BE2C (cell line): ENCODE measurements around the gene SGPL1.

ENCODE experiments used
- DNase-seq: peaks from one replicate; pipeline ENCODE4 v3.0.0-alpha.2; 2020
- H3K27me3 ChIP-seq: fragments of 250-450 bp; sonication (Bioruptor Pico); 2 replicates; pipeline ENCODE4 v1.5.1; 2020; ENCODE audit warnings: mild to moderate bottlenecking
- H3K36me3 ChIP-seq: fragments of 250-450 bp; sonication (Bioruptor Pico); 2 replicates; pipeline ENCODE4 v1.5.1; 2020; ENCODE audit warnings: mild to moderate bottlenecking
- H3K4me1 ChIP-seq: fragments of 250-450 bp; sonication (Bioruptor Pico); 2 replicates; pipeline ENCODE4 v1.5.1; 2020
- H3K4me3 ChIP-seq: 2 replicates; pipeline ENCODE4 v1.5.1; 2011; ENCODE audit warnings: low read depth, low read length
- H3K9me3 ChIP-seq: fragments of 250-450 bp; sonication (Bioruptor Pico); 2 replicates; pipeline ENCODE4 v1.5.1; 2020
- TF ChIP-seq, protein P1 (sequence below): IDR thresholded peaks from 2 replicates; pipeline ENCODE4 v1.5.1; 2012; ENCODE audit warnings: mild to moderate bottlenecking, low read depth, low read length

Gene SGPL1

DNA sequence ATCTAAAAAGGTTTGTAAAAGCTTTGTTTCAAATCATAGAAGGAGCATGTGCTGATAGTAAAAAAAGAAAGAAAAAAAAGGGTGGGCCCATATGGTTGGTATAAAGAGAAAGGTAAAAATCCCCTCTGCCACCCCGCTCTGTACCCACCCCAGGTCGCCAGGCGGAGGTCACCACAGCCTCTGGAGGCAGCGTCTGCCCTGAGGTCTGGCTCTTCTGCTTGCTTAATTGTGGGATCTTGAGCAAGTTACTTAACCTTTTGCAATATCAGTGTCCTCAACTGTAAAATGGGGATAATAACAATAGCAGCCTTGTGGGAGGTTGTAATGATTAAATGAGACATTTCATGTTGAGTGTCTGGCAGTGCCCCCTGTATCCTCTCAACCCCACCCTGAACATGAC, 83.3 kb downstream of the SGPL1 start:
- Histone ChIP-seq H3K27me3 (no peaks in the 10 kb centered on the region), H3K4me3 (no peak overlapping the region), H3K4me1 (peaks cover 6% of the 10 kb centered on the region), H3K36me3 (no peaks in the 10 kb centered on the region), H3K9me3 (no peaks in the 10 kb centered on the region)
- TF ChIP-seq, protein P1, sequence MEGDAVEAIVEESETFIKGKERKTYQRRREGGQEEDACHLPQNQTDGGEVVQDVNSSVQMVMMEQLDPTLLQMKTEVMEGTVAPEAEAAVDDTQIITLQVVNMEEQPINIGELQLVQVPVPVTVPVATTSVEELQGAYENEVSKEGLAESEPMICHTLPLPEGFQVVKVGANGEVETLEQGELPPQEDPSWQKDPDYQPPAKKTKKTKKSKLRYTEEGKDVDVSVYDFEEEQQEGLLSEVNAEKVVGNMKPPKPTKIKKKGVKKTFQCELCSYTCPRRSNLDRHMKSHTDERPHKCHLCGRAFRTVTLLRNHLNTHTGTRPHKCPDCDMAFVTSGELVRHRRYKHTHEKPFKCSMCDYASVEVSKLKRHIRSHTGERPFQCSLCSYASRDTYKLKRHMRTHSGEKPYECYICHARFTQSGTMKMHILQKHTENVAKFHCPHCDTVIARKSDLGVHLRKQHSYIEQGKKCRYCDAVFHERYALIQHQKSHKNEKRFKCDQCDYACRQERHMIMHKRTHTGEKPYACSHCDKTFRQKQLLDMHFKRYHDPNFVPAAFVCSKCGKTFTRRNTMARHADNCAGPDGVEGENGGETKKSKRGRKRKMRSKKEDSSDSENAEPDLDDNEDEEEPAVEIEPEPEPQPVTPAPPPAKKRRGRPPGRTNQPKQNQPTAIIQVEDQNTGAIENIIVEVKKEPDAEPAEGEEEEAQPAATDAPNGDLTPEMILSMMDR, result no peak
- no peak for DNase-seq

DNA sequence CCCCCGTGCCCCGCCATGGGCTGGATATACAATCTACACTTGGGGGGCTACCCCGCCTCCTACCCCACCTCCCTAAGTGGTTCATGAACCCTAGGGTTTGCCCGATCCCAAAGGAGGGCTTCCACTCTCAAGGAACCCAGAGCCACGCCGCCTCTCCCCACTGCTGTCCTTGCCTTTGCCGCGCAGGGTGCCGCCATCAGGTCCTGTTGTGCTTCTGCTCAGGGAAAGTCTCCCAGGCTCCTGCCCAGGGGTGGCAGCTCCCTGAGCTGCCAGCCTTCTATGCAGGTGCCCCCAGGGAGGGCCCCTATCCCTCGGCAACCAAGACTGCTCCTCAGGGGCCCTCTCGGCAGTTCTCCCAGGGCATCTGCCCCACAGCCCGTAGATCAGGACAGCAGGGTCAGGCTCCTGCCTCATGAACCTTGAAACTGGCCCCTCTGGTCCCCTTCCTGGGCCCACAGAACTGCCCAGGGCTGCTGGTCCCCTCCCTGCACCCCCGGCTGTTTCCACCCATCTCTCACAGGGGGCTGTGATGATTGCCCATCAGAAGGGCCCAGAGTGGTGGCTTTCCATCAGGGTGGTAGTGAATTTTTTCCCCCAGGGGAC, 85.6 kb downstream of the SGPL1 start:
- Histone ChIP-seq H3K4me1 (peaks cover 6% of the 10 kb centered on the region), H3K27me3 (no peaks in the 10 kb centered on the region), H3K36me3 (no peaks in the 10 kb centered on the region), H3K4me3 (no peak overlapping the region), H3K9me3 (no peaks in the 10 kb centered on the region)
- TF ChIP-seq, protein P1, result no peak
- DNase-seq, result no peak

DNA sequence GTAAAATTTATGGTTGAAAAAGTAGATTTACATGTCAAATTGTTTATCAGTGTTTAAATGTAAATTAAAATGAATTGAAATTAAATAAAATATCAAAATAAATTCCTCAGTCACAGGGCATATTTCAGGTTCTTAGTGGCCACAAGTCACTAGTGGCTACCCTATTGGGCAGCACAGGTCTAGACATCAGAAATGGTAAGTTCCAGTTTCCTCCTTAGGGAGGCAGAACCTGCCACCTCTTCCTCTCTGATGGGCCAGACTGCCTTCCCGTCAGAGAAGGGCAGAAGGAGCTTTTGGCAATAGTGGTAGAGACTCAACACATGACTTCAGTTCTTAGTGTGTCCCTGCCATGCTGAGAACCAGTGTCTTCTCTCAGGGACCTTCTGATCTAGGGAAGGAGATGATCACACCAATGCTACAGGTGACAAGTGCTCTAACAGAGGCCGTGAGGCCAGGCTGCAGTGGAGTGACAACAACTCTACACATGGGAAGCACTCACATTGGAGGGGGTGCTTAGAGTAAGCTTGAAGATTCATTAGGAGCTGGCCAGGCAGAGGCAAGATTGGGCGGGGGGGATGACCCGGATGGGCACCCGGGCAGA, 87.0 kb downstream of the SGPL1 start:
- peaks cover 9% of the 10 kb centered on the region for H3K4me1 ChIP-seq
- H3K9me3 ChIP-seq, result no peaks in the 10 kb centered on the region
- no peaks in the 10 kb centered on the region for H3K36me3 ChIP-seq
- TF ChIP-seq, protein P1, result peak; percentile 26; the same call in 1 of the 2 replicates
- peak; percentile 7 for DNase-seq
- no peaks in the 10 kb centered on the region for H3K27me3 ChIP-seq
- H3K4me3 ChIP-seq, result peak overlapping the region; percentile 23; the same call in 1 of the 2 replicates

DNA sequence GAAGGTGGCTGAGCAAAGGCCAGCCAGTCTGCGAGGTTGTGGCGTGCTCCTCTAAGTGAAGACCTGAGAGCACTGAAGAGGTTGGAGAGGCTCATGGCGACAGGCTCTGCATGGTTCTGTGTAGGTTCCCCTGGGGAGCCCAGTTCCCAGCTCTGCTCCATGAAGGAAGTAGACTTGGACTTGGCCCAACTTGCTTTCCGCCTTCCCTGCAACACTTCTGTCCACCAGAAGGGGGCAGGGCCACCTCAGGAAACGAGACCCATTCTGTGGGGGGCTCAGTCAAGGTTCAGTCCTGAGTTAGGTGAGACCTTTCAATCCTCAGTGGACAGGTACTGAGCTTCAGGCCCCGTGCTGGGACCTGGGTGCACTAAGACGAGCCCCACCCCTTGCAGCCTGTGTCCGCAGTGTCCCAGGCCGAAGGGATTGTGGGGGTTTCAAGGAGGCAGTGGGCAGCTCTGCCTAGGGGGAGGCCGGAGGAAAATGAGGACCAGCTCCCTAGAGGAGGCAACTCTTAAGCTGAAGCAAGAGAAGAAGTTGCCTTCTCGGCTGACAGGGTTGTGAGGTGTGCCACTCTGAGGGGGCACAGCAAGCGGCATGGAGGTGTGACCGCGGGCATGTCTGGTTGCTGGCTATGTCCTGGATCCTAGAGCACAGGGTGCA, 87.6 kb downstream of the SGPL1 start:
- Histone ChIP-seq H3K4me1 (peaks cover 14% of the 10 kb centered on the region), H3K27me3 (no peaks in the 10 kb centered on the region), H3K4me3 (peak overlapping the region; percentile 23; the same call in 1 of the 2 replicates), H3K36me3 (no peaks in the 10 kb centered on the region), H3K9me3 (no peaks in the 10 kb centered on the region)
- TF ChIP-seq, protein P1, result peak; percentile 93
- peak; percentile 76 for DNase-seq

DNA sequence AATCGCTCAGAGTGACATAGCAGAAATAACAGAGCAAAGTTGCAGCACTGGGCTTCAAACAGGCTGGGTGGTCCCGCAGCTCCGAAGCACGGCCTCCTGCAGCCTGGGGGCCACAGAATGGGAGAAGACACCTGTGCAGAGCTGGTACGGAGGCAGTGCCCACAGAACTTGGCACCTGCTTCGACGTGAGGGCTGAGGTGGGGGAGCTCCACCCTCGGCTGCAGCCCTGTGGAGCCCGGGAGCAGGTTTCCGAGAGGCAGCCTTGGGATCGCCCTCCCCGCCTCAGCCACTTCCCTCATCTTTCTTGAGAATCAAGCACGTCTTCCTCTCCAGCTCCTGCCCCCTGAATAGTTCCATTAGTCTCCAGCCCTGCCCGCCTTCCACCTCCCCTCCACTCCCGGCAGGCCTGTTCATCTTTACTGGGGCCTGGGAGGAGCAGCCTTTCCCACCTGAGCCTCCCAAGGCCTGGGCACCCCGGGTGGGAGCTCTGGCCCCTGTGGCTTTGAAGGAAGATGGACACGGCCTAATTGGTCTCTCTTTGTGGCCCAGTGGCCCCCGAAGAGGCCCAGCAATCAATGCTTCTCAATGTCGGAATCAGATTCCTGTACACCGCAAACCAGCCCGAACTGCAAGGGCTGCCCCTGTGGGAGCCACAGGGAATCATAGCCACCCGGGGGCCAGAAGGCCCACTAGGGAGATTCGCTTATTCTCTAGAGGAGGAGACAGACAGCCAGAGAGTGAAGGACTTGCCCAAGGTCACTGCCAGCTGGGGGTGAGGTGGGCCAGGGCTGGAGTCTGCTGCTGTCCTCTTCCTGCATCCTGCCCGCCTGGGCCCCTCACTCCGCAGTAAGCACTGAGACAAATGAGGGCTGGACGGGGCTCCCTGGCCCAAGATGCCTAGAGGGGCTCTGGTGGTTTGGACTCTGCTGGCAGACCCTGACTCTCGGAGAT, 89.6 kb downstream of the SGPL1 start:
- Histone ChIP-seq H3K4me3 (no peak overlapping the region), H3K36me3 (no peaks in the 10 kb centered on the region), H3K4me1 (peaks cover 14% of the 10 kb centered on the region), H3K27me3 (no peaks in the 10 kb centered on the region), H3K9me3 (no peaks in the 10 kb centered on the region)
- TF ChIP-seq, protein P1, result no peak
- peak; percentile 4 for DNase-seq
